ENCODE results near the gene NUBP2.

NUBP2 gene

DNA sequence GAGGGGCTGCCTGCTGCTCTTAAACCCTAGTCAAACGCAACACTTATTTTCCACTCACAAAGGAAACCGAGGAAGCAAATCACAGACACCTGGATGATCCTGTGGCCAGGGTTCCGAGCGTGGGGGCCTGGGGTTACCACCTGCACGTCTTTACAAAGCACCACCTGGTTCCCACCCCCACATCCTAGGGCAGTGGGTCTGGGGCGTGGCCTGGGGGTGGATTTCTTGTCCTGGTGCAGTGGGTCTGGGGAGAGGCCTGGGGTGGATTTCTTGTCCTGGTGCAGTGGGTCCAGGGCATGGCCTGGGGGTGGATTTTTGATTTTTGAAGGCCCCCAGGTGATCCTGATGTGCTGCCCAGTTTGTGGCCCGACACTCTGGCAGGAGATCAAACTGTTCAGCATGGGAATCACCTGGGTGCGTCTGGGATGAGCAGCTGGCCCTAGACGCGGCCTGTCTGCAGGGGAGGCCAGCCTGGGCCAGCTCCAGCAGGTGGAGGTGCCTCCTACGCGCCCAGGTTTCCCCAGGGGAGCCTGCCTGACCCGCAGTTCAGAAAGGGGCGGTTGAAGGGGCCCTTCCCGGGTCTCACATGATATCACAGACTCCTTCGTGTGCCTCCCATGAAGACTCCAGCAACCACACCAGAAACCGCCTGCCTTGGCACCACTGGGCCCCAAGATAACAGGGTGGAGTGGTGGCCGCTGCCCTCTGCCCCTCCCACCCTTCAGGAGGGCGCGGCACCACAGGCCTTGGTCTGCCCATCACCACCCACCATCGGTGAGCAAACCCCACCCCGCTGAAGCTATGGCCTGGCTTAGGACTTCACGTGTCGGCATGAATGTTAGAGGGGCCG lies 37.6 kb downstream of the NUBP2 start:
- no peak for DNase-seq (ENCODE audit: low spot score)
- TF ChIP-seq, protein P1, sequence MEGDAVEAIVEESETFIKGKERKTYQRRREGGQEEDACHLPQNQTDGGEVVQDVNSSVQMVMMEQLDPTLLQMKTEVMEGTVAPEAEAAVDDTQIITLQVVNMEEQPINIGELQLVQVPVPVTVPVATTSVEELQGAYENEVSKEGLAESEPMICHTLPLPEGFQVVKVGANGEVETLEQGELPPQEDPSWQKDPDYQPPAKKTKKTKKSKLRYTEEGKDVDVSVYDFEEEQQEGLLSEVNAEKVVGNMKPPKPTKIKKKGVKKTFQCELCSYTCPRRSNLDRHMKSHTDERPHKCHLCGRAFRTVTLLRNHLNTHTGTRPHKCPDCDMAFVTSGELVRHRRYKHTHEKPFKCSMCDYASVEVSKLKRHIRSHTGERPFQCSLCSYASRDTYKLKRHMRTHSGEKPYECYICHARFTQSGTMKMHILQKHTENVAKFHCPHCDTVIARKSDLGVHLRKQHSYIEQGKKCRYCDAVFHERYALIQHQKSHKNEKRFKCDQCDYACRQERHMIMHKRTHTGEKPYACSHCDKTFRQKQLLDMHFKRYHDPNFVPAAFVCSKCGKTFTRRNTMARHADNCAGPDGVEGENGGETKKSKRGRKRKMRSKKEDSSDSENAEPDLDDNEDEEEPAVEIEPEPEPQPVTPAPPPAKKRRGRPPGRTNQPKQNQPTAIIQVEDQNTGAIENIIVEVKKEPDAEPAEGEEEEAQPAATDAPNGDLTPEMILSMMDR (IDR thresholded peaks at IDR 0.05; ENCODE audit: extremely low read depth, missing control alignments): no peak

DNA sequence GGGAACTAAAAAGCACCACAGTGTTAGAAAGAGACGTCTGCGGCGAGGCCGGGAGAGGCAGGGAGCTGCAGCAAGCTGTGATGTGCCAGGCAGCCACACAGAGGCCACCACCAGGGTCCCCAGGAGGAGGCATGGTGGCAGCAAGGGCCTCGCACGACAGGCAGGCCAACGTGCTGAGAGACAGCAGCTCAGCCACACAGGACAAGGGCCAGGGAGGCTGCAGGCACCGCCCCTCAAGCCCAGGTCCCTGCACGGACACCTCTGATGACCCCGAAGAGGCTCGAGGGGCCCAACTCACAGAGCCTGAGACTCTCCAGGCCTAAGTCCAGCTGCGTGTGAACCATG lies 38.2 kb downstream of the NUBP2 start:
- TF ChIP-seq, protein P1 (IDR thresholded peaks at IDR 0.05; ENCODE audit: extremely low read depth, missing control alignments): no peak

DNA sequence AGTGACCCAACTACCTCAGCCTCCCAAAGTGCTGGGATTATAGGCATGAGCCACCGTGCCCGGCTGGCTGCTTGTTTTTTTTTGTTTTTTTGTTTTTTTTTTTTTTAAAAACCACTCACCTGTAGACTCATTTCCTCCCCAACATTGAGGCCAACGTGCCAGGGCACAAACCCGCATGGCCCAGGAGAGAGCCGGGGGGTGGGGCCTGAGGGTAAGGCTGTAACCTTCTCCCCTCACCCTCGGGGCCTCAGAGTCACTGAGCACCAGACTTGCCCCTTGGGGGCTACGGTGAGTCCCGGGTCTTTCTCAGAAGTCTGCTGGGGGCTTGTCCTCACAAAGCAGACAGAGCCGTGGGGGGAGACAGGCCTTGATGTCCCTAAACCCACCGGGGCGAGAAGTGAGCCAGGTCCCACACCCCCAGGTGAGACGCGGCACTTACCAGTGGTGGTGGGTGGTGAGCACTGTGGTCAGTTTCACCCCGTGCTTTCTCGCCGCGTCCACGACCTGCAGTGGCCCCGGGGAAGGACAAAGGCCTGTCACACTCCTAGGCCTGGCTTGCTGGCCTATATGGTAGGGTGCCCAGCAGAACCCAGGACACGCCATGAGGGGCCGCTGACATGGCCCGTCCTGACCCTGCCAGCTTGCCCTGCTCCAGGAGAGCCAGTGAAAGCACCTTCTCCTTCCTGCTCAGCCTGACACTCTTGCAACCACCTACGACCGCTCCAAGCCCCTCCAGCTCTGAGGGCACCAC lies 39.3 kb downstream of the NUBP2 start:
- TF ChIP-seq, protein P1 (IDR thresholded peaks at IDR 0.05; ENCODE audit: extremely low read depth, missing control alignments): no peak
- DNase-seq (ENCODE audit: low spot score): no peak

More for the DNA sequence above, 38.2 kb downstream of the NUBP2 start:
- no peak for DNase-seq (ENCODE audit: low spot score)

- TF ChIP-seq, protein P1 (IDR thresholded peaks at IDR 0.05; ENCODE audit: extremely low read depth, missing control alignments): no peak
- no peak for DNase-seq (ENCODE audit: low spot score)
Observed at GRCh38 chr16:1822801-1823200, 40.0 kb downstream of the NUBP2 start.

DNA sequence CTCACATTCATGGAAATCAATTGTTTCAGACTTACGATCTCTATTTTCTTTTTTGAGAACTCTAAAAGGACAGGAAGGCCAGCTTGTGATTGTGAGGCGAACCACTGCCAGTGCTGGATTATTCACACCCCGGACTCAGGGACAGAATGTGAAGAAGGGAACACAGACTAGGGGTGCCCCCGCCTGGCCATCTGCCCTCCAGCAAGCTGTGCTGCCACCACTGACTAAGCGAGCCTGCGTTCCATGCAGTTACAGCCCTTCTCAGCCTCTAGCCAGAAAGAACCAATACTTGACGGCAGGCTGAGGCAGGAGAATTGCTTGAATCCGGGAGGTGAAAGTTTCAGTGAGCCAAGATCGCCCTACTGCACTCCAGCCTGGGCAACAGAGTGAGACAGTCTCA lies 41.1 kb downstream of the NUBP2 start:
- TF ChIP-seq, protein P1 (IDR thresholded peaks at IDR 0.05; ENCODE audit: extremely low read depth, missing control alignments): no peak
- peak; percentile 47 for DNase-seq (ENCODE audit: low spot score)

DNA sequence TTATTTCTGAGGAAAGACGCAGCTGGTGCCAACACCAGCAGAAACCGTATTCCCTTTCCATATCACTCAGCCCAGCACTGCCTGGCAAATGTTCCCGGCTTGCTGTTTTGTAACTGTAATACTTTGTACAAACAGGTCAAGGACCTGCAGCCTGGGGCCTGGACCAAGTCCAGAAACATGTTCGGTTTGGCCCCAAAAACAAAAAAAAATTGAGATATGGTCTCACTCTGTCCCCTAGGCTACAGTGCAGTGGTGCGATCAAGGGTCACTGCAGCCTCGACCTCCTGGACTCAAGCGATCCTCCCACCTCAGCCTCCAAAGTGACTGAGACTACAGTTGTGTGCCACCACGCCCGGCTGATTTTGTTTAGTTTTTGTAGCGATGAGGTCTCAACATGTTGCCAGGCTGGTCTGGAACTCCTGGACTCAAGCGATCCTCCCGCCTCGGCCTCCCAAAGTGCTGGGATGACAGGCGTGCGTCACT lies 42.7 kb downstream of the NUBP2 start:
- TF ChIP-seq, protein P1 (IDR thresholded peaks at IDR 0.05; ENCODE audit: extremely low read depth, missing control alignments): no peak
- no peak for DNase-seq (ENCODE audit: low spot score)
